ENCODE results near the gene PTPRD.

The PTPRD gene

GRCh38 chr9:8365466-8366160 is 2247.2 kb downstream of the PTPRD start:
- Histone ChIP-seq H3K4me1 (ENCODE audit: insufficient read depth, low read length) (no peaks in the 10 kb centered on the region), H3K36me3 (ENCODE audit: insufficient read depth, low read length) (no peaks in the 10 kb centered on the region), H3K9me3 (ENCODE audit: control insufficient read depth, insufficient read depth, low read length) (no peaks in the 10 kb centered on the region), H3K9ac (ENCODE audit: low read depth, low read length) (no peak overlapping the region; the same call in 1 of the 2 replicates)

GRCh38 chr9:8365029-8365428 is 2247.8 kb downstream of the PTPRD start:
- no peaks in the 10 kb centered on the region for H3K9me3 ChIP-seq (ENCODE audit: control insufficient read depth, insufficient read depth, low read length)
- H3K4me1 ChIP-seq (ENCODE audit: insufficient read depth, low read length), result no peaks in the 10 kb centered on the region
- no peaks in the 10 kb centered on the region for H3K36me3 ChIP-seq (ENCODE audit: insufficient read depth, low read length)
- H3K9ac ChIP-seq (ENCODE audit: low read depth, low read length), result no peak overlapping the region

- no peak overlapping the region for H3K9ac ChIP-seq (ENCODE audit: low read depth, low read length)
- no peaks in the 10 kb centered on the region for H3K9me3 ChIP-seq (ENCODE audit: control insufficient read depth, insufficient read depth, low read length)
- H3K36me3 ChIP-seq (ENCODE audit: insufficient read depth, low read length), result no peaks in the 10 kb centered on the region
- no peaks in the 10 kb centered on the region for H3K4me1 ChIP-seq (ENCODE audit: insufficient read depth, low read length)
These were observed 2248.6 kb downstream of the PTPRD start for GRCh38 chr9:8364026-8364752.

DNA sequence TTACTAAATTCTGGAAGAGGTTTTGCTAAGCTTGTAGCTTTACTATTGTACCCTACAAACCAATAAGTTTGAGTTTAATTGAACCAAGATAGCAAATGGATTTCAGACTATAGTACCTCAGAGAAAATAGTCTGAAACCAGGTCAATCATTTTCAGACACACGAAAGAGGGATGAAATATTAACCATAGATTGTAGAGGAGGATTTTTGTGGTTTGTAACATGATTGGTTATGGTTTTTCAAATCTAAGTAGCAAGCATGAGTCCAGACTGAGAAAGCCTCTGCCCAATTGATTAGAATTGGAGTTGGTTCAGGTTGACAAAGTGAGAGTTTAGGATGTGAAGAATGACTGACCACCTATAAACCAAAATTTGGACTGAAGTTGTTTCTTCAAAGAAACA is 2250.6 kb downstream of the PTPRD start:
- no peaks in the 10 kb centered on the region for H3K4me1 ChIP-seq (ENCODE audit: insufficient read depth, low read length)
- no peaks in the 10 kb centered on the region for H3K36me3 ChIP-seq (ENCODE audit: insufficient read depth, low read length)
- H3K9me3 ChIP-seq (ENCODE audit: control insufficient read depth, insufficient read depth, low read length), result no peaks in the 10 kb centered on the region
- H3K9ac ChIP-seq (ENCODE audit: low read depth, low read length), result no peak overlapping the region

DNA sequence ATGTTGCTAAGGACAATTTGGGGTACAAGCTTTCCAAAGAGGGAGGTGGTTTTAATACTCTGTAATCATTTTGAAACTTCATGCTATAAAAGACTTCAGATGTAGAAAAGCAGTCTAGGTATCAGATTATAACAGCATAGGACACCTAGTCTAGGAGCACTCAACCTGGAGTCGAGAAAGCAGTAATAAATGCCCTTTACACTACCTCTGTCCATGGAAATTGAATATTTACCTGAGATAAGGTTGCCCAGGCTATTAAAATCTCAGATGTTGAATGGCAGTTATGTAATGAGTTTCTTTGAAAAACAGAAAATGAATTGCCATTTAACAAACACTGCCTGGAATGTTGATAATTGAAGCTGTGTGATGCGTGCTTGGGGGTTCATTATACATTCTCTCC is 2251.4 kb downstream of the PTPRD start:
- Histone ChIP-seq H3K4me1 (ENCODE audit: insufficient read depth, low read length) (no peaks in the 10 kb centered on the region), H3K9me3 (ENCODE audit: control insufficient read depth, insufficient read depth, low read length) (no peaks in the 10 kb centered on the region), H3K9ac (ENCODE audit: low read depth, low read length) (no peak overlapping the region), H3K36me3 (ENCODE audit: insufficient read depth, low read length) (no peaks in the 10 kb centered on the region)

GRCh38 chr9:8356406-8356805 is 2256.4 kb downstream of the PTPRD start:
- Histone ChIP-seq H3K9me3 (ENCODE audit: control insufficient read depth, insufficient read depth, low read length) (no peaks in the 10 kb centered on the region), H3K4me1 (ENCODE audit: insufficient read depth, low read length) (no peaks in the 10 kb centered on the region), H3K36me3 (ENCODE audit: insufficient read depth, low read length) (no peaks in the 10 kb centered on the region), H3K9ac (ENCODE audit: low read depth, low read length) (no peak overlapping the region)

- Histone ChIP-seq H3K36me3 (ENCODE audit: insufficient read depth, low read length) (no peaks in the 10 kb centered on the region), H3K4me1 (ENCODE audit: insufficient read depth, low read length) (no peaks in the 10 kb centered on the region), H3K9me3 (ENCODE audit: control insufficient read depth, insufficient read depth, low read length) (no peaks in the 10 kb centered on the region), H3K9ac (ENCODE audit: low read depth, low read length) (no peak overlapping the region)
These were observed 2261.4 kb downstream of the PTPRD start for GRCh38 chr9:8351436-8351835.

- no peaks in the 10 kb centered on the region for H3K36me3 ChIP-seq (ENCODE audit: insufficient read depth, low read length)
- no peak overlapping the region for H3K9ac ChIP-seq (ENCODE audit: low read depth, low read length)
- no peaks in the 10 kb centered on the region for H3K4me1 ChIP-seq (ENCODE audit: insufficient read depth, low read length)
- H3K9me3 ChIP-seq (ENCODE audit: control insufficient read depth, insufficient read depth, low read length), result no peaks in the 10 kb centered on the region
These were observed 2262.9 kb downstream of the PTPRD start for GRCh38 chr9:8349901-8350300.

- H3K9ac ChIP-seq (ENCODE audit: low read depth, low read length), result no peak overlapping the region
These were observed 2263.4 kb downstream of the PTPRD start for GRCh38 chr9:8349376-8349775.

GRCh38 chr9:8348756-8349155 is 2264.0 kb downstream of the PTPRD start:
- H3K4me1 ChIP-seq (ENCODE audit: insufficient read depth, low read length), result no peaks in the 10 kb centered on the region
- H3K9ac ChIP-seq (ENCODE audit: low read depth, low read length), result no peak overlapping the region
- no peaks in the 10 kb centered on the region for H3K9me3 ChIP-seq (ENCODE audit: control insufficient read depth, insufficient read depth, low read length)
- no peaks in the 10 kb centered on the region for H3K36me3 ChIP-seq (ENCODE audit: insufficient read depth, low read length)

More at GRCh38 chr9:8349376-8349775, 2263.4 kb downstream of the PTPRD start:
- Histone ChIP-seq H3K36me3 (ENCODE audit: insufficient read depth, low read length) (no peaks in the 10 kb centered on the region), H3K9me3 (ENCODE audit: control insufficient read depth, insufficient read depth, low read length) (no peaks in the 10 kb centered on the region), H3K4me1 (ENCODE audit: insufficient read depth, low read length) (no peaks in the 10 kb centered on the region)

GRCh38 chr9:8346296-8346695 is 2266.5 kb downstream of the PTPRD start:
- Histone ChIP-seq H3K36me3 (ENCODE audit: insufficient read depth, low read length) (no peaks in the 10 kb centered on the region), H3K4me1 (ENCODE audit: insufficient read depth, low read length) (no peaks in the 10 kb centered on the region), H3K9ac (ENCODE audit: low read depth, low read length) (no peak overlapping the region), H3K9me3 (ENCODE audit: control insufficient read depth, insufficient read depth, low read length) (no peaks in the 10 kb centered on the region)

GRCh38 chr9:8338767-8339510 is 2273.9 kb downstream of the PTPRD start:
- H3K9me3 ChIP-seq (ENCODE audit: control insufficient read depth, insufficient read depth, low read length), result no peaks in the 10 kb centered on the region
- no peaks in the 10 kb centered on the region for H3K4me1 ChIP-seq (ENCODE audit: insufficient read depth, low read length)
- H3K36me3 ChIP-seq (ENCODE audit: insufficient read depth, low read length), result 0 out of 2 replicates have a peak, but pooled peaks cover 5% of the 10 kb centered on the region
- H3K9ac ChIP-seq (ENCODE audit: low read depth, low read length), result no peak overlapping the region

GRCh38 chr9:8337834-8338766 is 2274.7 kb downstream of the PTPRD start:
- H3K9me3 ChIP-seq (ENCODE audit: control insufficient read depth, insufficient read depth, low read length), result no peaks in the 10 kb centered on the region
- no peaks in the 10 kb centered on the region for H3K4me1 ChIP-seq (ENCODE audit: insufficient read depth, low read length)
- H3K9ac ChIP-seq (ENCODE audit: low read depth, low read length), result no peak overlapping the region
- H3K36me3 ChIP-seq (ENCODE audit: insufficient read depth, low read length), result 0 out of 2 replicates have a peak, but pooled peaks cover 5% of the 10 kb centered on the region

GRCh38 chr9:8332871-8333270 is 2279.9 kb downstream of the PTPRD start:
- 0 out of 2 replicates have a peak, but pooled peaks cover 1% of the 10 kb centered on the region for H3K36me3 ChIP-seq (ENCODE audit: insufficient read depth, low read length)
- H3K4me1 ChIP-seq (ENCODE audit: insufficient read depth, low read length), result no peaks in the 10 kb centered on the region
- no peak overlapping the region for H3K9ac ChIP-seq (ENCODE audit: low read depth, low read length)
- no peaks in the 10 kb centered on the region; the same call in 1 of the 2 replicates for H3K9me3 ChIP-seq (ENCODE audit: control insufficient read depth, insufficient read depth, low read length)
